Measurements from ENCODE around the gene MAP3K15. TPM values are rescaled to one million over a fixed set of nuclear protein-coding genes. Genes with fewer than 3 reads are reported as not detected.

MAP3K15 gene
- total RNA-seq, 1 donor from 2014 or later, result 0.12 TPM

DNA sequence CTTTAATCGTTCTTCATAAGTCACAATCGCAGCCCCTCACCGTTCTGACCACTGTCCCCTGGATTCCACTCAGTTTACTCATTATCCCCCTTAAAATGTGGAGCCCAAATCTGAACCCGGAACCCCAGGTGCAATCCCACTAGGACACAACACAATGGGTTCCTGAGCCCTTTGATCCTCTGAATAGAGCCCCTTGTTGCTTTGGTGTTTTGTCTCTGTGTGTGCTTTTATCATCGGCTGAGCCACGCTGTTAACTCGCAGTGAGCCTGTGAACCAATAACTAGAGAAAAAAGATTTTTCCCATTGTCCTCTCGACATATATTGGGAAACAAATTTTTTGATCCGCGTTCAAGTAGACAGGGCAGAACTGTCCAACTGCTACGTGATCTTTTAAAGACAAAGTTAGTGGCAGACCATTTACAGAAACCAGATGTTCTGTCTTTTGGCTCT, 172.2 kb downstream of the MAP3K15 start:
- DNase-seq (ENCODE audit: low spot score), result no peak

DNA sequence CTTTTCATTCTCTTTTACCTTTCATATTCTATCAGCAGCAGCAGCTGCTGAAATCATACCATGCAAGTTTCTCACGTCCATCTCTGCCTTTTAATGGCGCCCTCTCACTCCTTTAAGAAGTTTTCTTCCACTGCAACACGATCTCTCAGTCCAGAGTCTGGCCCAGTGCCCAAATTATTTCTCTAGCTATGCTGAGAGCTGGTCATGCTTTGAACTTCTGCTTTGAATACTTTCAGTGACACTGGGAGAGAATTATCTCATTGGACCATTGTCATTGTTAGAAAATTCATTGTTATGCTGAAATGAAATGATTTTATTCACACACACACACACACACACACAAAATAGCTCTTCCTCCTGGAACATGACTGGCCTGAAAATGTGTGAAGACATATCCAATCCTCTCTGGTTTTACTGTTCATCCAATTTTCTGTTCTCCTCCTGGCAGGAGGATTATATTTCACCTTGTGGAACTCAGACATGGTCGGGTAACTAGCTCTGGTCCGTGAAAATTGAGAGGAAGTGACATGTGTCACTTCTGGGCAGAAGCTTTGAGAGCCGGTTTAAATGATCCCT, 172.9 kb downstream of the MAP3K15 start:
- no peak for DNase-seq (ENCODE audit: low spot score)

DNA sequence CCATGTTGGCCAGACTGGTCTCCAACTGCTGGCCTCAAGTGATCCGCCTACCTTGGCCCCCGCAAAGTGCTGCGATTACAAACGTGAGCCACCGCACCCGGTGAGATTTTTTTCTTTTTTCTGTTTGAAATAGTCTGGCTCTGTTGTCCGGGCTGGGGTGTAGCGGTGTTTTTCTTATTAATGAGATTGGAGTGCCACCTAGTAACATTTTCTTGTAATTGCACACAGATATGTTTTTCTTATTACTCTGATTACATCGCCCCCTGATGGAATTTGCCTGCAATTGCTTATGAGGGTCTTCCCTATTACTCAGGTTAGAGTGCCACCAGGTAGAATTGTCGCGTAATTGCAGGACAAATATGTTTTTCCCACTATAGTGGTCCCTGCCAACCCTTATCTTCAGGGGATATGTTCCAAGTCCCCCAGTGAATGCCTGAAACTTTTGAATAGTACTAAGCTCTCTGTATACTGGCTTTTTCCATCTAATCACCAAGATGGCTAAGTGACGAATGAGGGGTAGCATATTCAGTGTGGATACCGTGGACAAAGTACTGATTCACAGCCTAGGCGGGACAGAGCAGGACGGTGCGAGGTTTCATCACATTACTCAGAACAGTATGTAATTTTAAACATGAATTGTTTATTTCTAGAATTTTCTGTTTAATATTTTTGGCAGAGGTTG, 180.2 kb downstream of the MAP3K15 start:
- no peak for DNase-seq (ENCODE audit: low spot score)

DNA sequence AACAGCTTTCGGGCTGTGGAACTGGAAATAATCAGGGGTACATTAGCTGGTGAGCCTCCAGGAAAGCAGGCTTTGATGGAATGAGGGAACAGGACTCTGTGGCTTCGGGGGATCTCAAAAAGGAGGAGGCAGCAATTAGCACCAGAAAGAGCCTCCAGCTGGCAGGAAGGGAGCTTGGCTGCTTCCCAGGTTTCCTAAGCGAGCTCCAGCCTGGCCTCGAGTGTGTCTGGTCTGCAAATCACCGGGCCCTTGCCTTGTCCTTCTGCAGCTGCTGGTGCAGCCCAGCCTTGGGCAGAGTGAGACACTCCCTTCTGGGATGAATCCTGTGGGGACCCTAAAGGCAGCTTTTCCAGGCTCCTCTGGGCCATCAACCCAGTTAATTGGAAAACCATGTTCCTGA, 182.3 kb downstream of the MAP3K15 start:
- DNase-seq (ENCODE audit: low spot score), result no peak

DNA sequence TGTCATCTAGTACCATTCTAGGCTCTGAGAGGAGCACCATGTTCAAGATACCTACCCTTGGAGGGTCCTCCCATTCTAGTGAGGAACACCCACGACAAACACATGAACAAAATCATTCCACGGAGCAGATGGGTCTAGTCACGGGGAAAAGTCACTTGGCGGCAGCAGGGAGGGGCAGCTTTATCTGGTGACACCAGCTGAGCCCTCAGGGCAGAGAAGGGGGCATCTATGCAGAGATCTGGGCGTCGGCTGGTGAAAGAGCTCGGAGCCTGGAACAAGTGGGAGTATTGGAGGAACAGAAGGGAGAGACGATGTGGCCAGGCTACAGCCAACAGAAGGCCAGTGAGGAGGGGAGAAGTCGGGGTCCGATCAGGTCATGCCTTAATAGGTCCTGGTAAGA, 183.5 kb downstream of the MAP3K15 start:
- no peak for DNase-seq (ENCODE audit: low spot score)

DNA sequence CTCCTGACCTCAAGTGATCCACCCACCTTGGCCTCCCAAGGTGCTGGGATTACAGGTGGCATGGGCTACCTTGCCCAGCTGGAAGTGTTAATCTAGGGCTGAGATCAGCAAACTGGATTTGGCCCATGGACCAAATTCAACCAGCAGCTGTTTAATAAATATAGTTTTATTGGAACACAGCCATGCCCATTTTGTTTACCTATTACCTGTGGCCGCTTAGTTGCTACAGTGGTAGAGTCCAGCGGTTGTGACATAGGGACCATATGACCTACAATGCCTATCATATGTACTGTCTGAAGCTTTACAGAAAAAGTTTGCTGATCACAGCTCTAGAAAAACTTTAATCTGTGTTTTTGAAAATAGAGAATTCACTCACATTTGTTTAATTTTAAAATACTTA, 188.7 kb downstream of the MAP3K15 start:
- DNase-seq (ENCODE audit: low spot score), result no peak

Other genes with a start within 250 kb of the MAP3K15 start
- 164 TPM for gene PDHA1, start 171.6 kb downstream of the MAP3K15 start, total RNA-seq

Data from mucosa of gallbladder (tissue), 1 donor.